Stimulated activated effector memory CD8-positive, alpha-beta T cell treated with anti-CD3 and anti-CD28 coated beads, Interleukin-12 subunit alpha, Interleukin-12 subunit beta, amount 100 ng/mL, for 72 hours (primary cell): ENCODE data around the gene DMC1.

ENCODE experiments used
- ATAC-seq: fragments of 150-1000 bp; cut with Tn5 transposase; 2 replicates; pipeline ENCODE4 v1.10.0; 2021
- DNase-seq, 2 donors: peaks; one replicate each; pipeline ENCODE4 v3.0.0; 2021 to 2022; ENCODE audit warnings: low spot score in 2 of 2
- H3K27ac Mint-ChIP-seq: one replicate; pipeline ENCODE4 v1.8.0; 2022; ENCODE audit warnings: mild to moderate bottlenecking, mixed read lengths
- H3K36me3 Mint-ChIP-seq: one replicate; pipeline ENCODE4 v1.8.0; 2022; ENCODE audit warnings: mild to moderate bottlenecking, mixed read lengths
- H3K4me1 Mint-ChIP-seq: one replicate; pipeline ENCODE4 v1.8.0; 2022; ENCODE audit warnings: mixed read lengths
- H3K4me3 Mint-ChIP-seq: one replicate; pipeline ENCODE4 v1.8.0; 2022; ENCODE audit warnings: mild to moderate bottlenecking, mixed read lengths
- H3K9me3 Mint-ChIP-seq: one replicate; pipeline ENCODE4 v1.8.0; 2022; ENCODE audit warnings: mixed read lengths

The DMC1 gene

GRCh38 chr22:38578505-38578904 is 8.5 kb upstream of the DMC1 start:
- Mint-ChIP-seq H3K36me3 (no peaks in the 10 kb centered on the region), H3K4me3 (no peak overlapping the region)

GRCh38 chr22:38572065-38572464 is 2.1 kb upstream of the DMC1 start:
- no peak for ATAC-seq
- Mint-ChIP-seq H3K4me1 (peaks cover 14% of the 10 kb centered on the region), H3K9me3 (no peaks in the 10 kb centered on the region), H3K4me3 (no peak overlapping the region), H3K27ac (no peak overlapping the region), H3K36me3 (no peaks in the 10 kb centered on the region)
- DNase-seq, result no peak

More at GRCh38 chr22:38578505-38578904, 8.5 kb upstream of the DMC1 start:
- Mint-ChIP-seq H3K9me3 (no peaks in the 10 kb centered on the region), H3K27ac (no peak overlapping the region), H3K4me1 (no peaks in the 10 kb centered on the region)
- DNase-seq (no peak), ATAC-seq (no peak)

- ATAC-seq (peak; percentile 22), DNase-seq (no peak)
- Mint-ChIP-seq H3K9me3 (no peaks in the 10 kb centered on the region), H3K4me3 (peak overlapping the region; percentile 90), H3K4me1 (peaks cover 14% of the 10 kb centered on the region), H3K36me3 (no peaks in the 10 kb centered on the region), H3K27ac (peak overlapping the region; percentile 98)
Measured at GRCh38 chr22:38570779-38571364, 889 bp upstream of the DMC1 start.

GRCh38 chr22:38569181-38569971 is 607 bp downstream of the DMC1 start:
- Mint-ChIP-seq H3K27ac (peak overlapping the region; percentile 98), H3K4me1 (peaks cover 14% of the 10 kb centered on the region), H3K4me3 (peak overlapping the region; percentile 90), H3K9me3 (no peaks in the 10 kb centered on the region), H3K36me3 (no peaks in the 10 kb centered on the region)
- DNase-seq (no peak), ATAC-seq (peak; percentile 3)

- no peak for ATAC-seq
- Mint-ChIP-seq H3K4me1 (peaks cover 14% of the 10 kb centered on the region), H3K27ac (no peak overlapping the region), H3K36me3 (no peaks in the 10 kb centered on the region), H3K4me3 (no peak overlapping the region), H3K9me3 (no peaks in the 10 kb centered on the region)
- DNase-seq, result no peak
Measured at GRCh38 chr22:38567531-38568285, 2.3 kb downstream of the DMC1 start.

GRCh38 chr22:38566726-38567504 is 3.1 kb downstream of the DMC1 start:
- Mint-ChIP-seq H3K27ac (no peak overlapping the region), H3K4me1 (peaks cover 14% of the 10 kb centered on the region), H3K9me3 (no peaks in the 10 kb centered on the region), H3K36me3 (peaks cover 4% of the 10 kb centered on the region), H3K4me3 (no peak overlapping the region)
- no peak for ATAC-seq
- DNase-seq, result no peak

GRCh38 chr22:38565441-38565840 is 4.5 kb downstream of the DMC1 start:
- H3K27ac Mint-ChIP-seq, result no peak overlapping the region
- no peaks in the 10 kb centered on the region for H3K9me3 Mint-ChIP-seq
- H3K4me3 Mint-ChIP-seq, result no peak overlapping the region

GRCh38 chr22:38564669-38565068 is 5.3 kb downstream of the DMC1 start:
- Mint-ChIP-seq H3K36me3 (peaks cover 5% of the 10 kb centered on the region), H3K4me3 (no peak overlapping the region), H3K4me1 (no peaks in the 10 kb centered on the region), H3K9me3 (no peaks in the 10 kb centered on the region), H3K27ac (no peak overlapping the region)
- no peak for ATAC-seq
- DNase-seq, result no peak

More at GRCh38 chr22:38565441-38565840, 4.5 kb downstream of the DMC1 start:
- Mint-ChIP-seq H3K36me3 (peaks cover 5% of the 10 kb centered on the region), H3K4me1 (peaks cover 1% of the 10 kb centered on the region)
- ATAC-seq (no peak), DNase-seq (no peak)

- H3K36me3 Mint-ChIP-seq, result no peaks in the 10 kb centered on the region
- no peaks in the 10 kb centered on the region for H3K9me3 Mint-ChIP-seq
- DNase-seq (no peak), ATAC-seq (no peak)
- no peak overlapping the region for H3K4me3 Mint-ChIP-seq
- no peak overlapping the region for H3K27ac Mint-ChIP-seq
- H3K4me1 Mint-ChIP-seq, result no peaks in the 10 kb centered on the region
Measured at GRCh38 chr22:38554281-38554680, 15.7 kb downstream of the DMC1 start.

- no peak overlapping the region for H3K27ac Mint-ChIP-seq
- H3K4me3 Mint-ChIP-seq, result no peak overlapping the region
- no peaks in the 10 kb centered on the region for H3K36me3 Mint-ChIP-seq
- ATAC-seq, result no peak
- no peaks in the 10 kb centered on the region for H3K9me3 Mint-ChIP-seq
- no peaks in the 10 kb centered on the region for H3K4me1 Mint-ChIP-seq
- no peak for DNase-seq
Measured at GRCh38 chr22:38549101-38549894, 20.7 kb downstream of the DMC1 start.

GRCh38 chr22:38540701-38541100 is 29.3 kb downstream of the DMC1 start:
- no peak overlapping the region for H3K4me3 Mint-ChIP-seq
- ATAC-seq, result no peak
- no peak overlapping the region for H3K27ac Mint-ChIP-seq
- no peaks in the 10 kb centered on the region for H3K4me1 Mint-ChIP-seq
- peaks cover 4% of the 10 kb centered on the region for H3K9me3 Mint-ChIP-seq
- no peak for DNase-seq
- no peaks in the 10 kb centered on the region for H3K36me3 Mint-ChIP-seq

GRCh38 chr22:38531251-38531938 is 38.6 kb downstream of the DMC1 start:
- ATAC-seq (no peak), DNase-seq (no peak)
- peaks cover 6% of the 10 kb centered on the region for H3K4me1 Mint-ChIP-seq
- no peaks in the 10 kb centered on the region for H3K9me3 Mint-ChIP-seq
- peak overlapping the region; percentile 8 for H3K4me3 Mint-ChIP-seq
- peak overlapping the region; percentile 55 for H3K27ac Mint-ChIP-seq
- no peaks in the 10 kb centered on the region for H3K36me3 Mint-ChIP-seq

GRCh38 chr22:38524429-38524828 is 45.6 kb downstream of the DMC1 start:
- H3K36me3 Mint-ChIP-seq, result no peaks in the 10 kb centered on the region
- H3K27ac Mint-ChIP-seq, result no peak overlapping the region
- no peak overlapping the region for H3K4me3 Mint-ChIP-seq
- no peaks in the 10 kb centered on the region for H3K9me3 Mint-ChIP-seq
- H3K4me1 Mint-ChIP-seq, result no peaks in the 10 kb centered on the region
- no peak for DNase-seq
- no peak for ATAC-seq

- no peaks in the 10 kb centered on the region for H3K4me1 Mint-ChIP-seq
- ATAC-seq (no peak), DNase-seq (no peak)
- H3K36me3 Mint-ChIP-seq, result no peaks in the 10 kb centered on the region
- H3K4me3 Mint-ChIP-seq, result no peak overlapping the region
- H3K27ac Mint-ChIP-seq, result no peak overlapping the region
- H3K9me3 Mint-ChIP-seq, result no peaks in the 10 kb centered on the region
Measured at GRCh38 chr22:38523479-38523878, 46.5 kb downstream of the DMC1 start.
